OCI-LY3 (cell line): Measurements from ENCODE around the gene ZNF92.
"Not testable (repeated sequence)": the region's sequence is repeated elsewhere in the genome, so short reads cannot be mapped to it uniquely, and the experiment has no call there.

Source experiments
- H2AFZ ChIP-seq: fragments of 200-600, 300-600 bp; shearing (Covaris generic); 2 replicates; pipeline ENCODE4 v1.6.0; 2014; ENCODE audit warnings: antibody characterized with exemption, low read depth, low read length
- H3K27ac ChIP-seq: fragments of 200-600, 300-600 bp; sonication (generic); 2 replicates; pipeline ENCODE4 v1.5.1; 2014; ENCODE audit warnings: mild to moderate bottlenecking, low read length, moderate library complexity, mixed read lengths
- H3K27me3 ChIP-seq: fragments of 200-600, 300-600 bp; sonication (generic); 2 replicates; pipeline ENCODE4 v1.6.1; 2014; ENCODE audit warnings: low read depth, low read length, mixed read lengths
- H3K36me3 ChIP-seq: fragments of 200-600, 300-600 bp; sonication (generic); replicated peaks from 2 replicates; pipeline ENCODE3; 2014; ENCODE audit warnings: low read depth, low read length, mixed read lengths
- H3K4me1 ChIP-seq: fragments of 300-600, 200-600 bp; sonication (generic); 2 replicates; pipeline ENCODE4 v1.6.1; 2014; ENCODE audit warnings: low read length, mixed read lengths
- H3K4me2 ChIP-seq: fragments of 200-600, 300-600 bp; sonication (generic); 2 replicates; pipeline ENCODE4 v1.6.1; 2014; ENCODE audit warnings: low read length, mixed read lengths
- H3K4me3 ChIP-seq: fragments of 300-600, 200-600 bp; sonication (generic); 2 replicates; pipeline ENCODE4 v1.5.1; 2014; ENCODE audit warnings: antibody characterized with exemption, mild to moderate bottlenecking, low read length, moderate library complexity
- H3K79me2 ChIP-seq: fragments of 300-600, 200-600 bp; shearing (Covaris generic); 2 replicates; pipeline ENCODE4 v1.6.1; 2014; ENCODE audit warnings: mild to moderate bottlenecking, low read length, mixed read lengths
- H3K9ac ChIP-seq: fragments of 300-600, 200-600 bp; shearing (Covaris generic); 2 replicates; pipeline ENCODE4 v1.6.0; 2014; ENCODE audit warnings: mild to moderate bottlenecking, low read length, moderate library complexity
- H3K9me3 ChIP-seq: fragments of 200-600, 300-600 bp; shearing (Covaris generic); 2 replicates; pipeline ENCODE4 v1.6.1; 2014; ENCODE audit warnings: low read length, mixed read lengths; ENCODE audit not compliant: insufficient read depth
- H4K20me1 ChIP-seq: fragments of 200-600, 300-600 bp; sonication (generic); 2 replicates; pipeline ENCODE4 v1.6.1; 2016; ENCODE audit warnings: low read length, mixed read lengths; ENCODE audit not compliant: insufficient read depth
- CTCF ChIP-seq: fragments of 200-600, 300-600 bp; sonication (generic); IDR thresholded peaks from 2 replicates; pipeline ENCODE4 v1.5.1; 2014; ENCODE audit warnings: antibody characterized with exemption, low read length, low read depth
- EZH2phosphoT487 ChIP-seq: fragments of 200-600 bp; shearing (Covaris generic); IDR thresholded peaks from 2 replicates; pipeline ENCODE4 v1.6.1; 2018; ENCODE audit warnings: antibody characterized with exemption, mixed run types, low read depth

Gene ZNF92

GRCh38 chr7:65387891-65388290, 14.2 kb downstream of the ZNF92 start:
- H3K4me3 ChIP-seq: no peak overlapping the region
- H4K20me1 ChIP-seq: peaks cover 60% of the 10 kb centered on the region
- peak overlapping the region; percentile 18; the same call in 1 of the 2 replicates for H3K4me2 ChIP-seq
- peaks cover 13% of the 10 kb centered on the region for H3K4me1 ChIP-seq
- H3K9me3 ChIP-seq: no peaks in the 10 kb centered on the region
- H3K79me2 ChIP-seq: peaks cover 91% of the 10 kb centered on the region
- H3K36me3 ChIP-seq: peaks cover 49% of the 10 kb centered on the region
- H3K9ac ChIP-seq: no peak overlapping the region
- no peaks in the 10 kb centered on the region for H3K27me3 ChIP-seq
- TF ChIP-seq CTCF: no peak
- TF ChIP-seq EZH2phosphoT487: no peak
- no peak overlapping the region for H2AFZ ChIP-seq
- no peak overlapping the region for H3K27ac ChIP-seq

- Histone ChIP-seq H3K9ac (no peak overlapping the region), H3K36me3 (peaks cover 54% of the 10 kb centered on the region), H4K20me1 (peaks cover 36% of the 10 kb centered on the region), H3K4me2 (no peak overlapping the region), H3K4me1 (peaks cover 13% of the 10 kb centered on the region), H3K9me3 (0 out of 2 replicates have a peak, but pooled peaks cover 3% of the 10 kb centered on the region), H3K79me2 (peaks cover 91% of the 10 kb centered on the region), H2AFZ (no peak overlapping the region), H3K27ac (no peak overlapping the region), H3K27me3 (no peaks in the 10 kb centered on the region), H3K4me3 (no peak overlapping the region)
- TF ChIP-seq CTCF: no peak
- no peak for TF ChIP-seq EZH2phosphoT487
These were observed 16.9 kb downstream of the ZNF92 start for GRCh38 chr7:65390588-65390987.

- Histone ChIP-seq H3K4me1 (no peaks in the 10 kb centered on the region), H3K27me3 (no peaks in the 10 kb centered on the region), H2AFZ (no peak overlapping the region), H3K4me2 (no peak overlapping the region), H3K4me3 (no peak overlapping the region), H3K9ac (no peak overlapping the region), H3K36me3 (peaks cover 76% of the 10 kb centered on the region), H3K79me2 (peaks cover 48% of the 10 kb centered on the region), H4K20me1 (0 out of 2 replicates have a peak, but pooled peaks cover 7% of the 10 kb centered on the region), H3K27ac (no peak overlapping the region), H3K9me3 (peaks cover 9% of the 10 kb centered on the region; the same call in 1 of the 2 replicates)
- TF ChIP-seq CTCF: no peak
- no peak for TF ChIP-seq EZH2phosphoT487
These were observed 24.1 kb downstream of the ZNF92 start for GRCh38 chr7:65397730-65398142.

GRCh38 chr7:65398671-65399070, 25.0 kb downstream of the ZNF92 start:
- H3K9me3 ChIP-seq, H3K27ac ChIP-seq, H3K4me3 ChIP-seq, H3K4me1 ChIP-seq, H2AFZ ChIP-seq, H3K4me2 ChIP-seq, H3K9ac ChIP-seq, H3K27me3 ChIP-seq, H4K20me1 ChIP-seq: not testable (repeated sequence)
- Histone ChIP-seq H3K79me2 (peaks cover 38% of the 10 kb centered on the region), H3K36me3 (peaks cover 77% of the 10 kb centered on the region)

GRCh38 chr7:65399101-65399500, 25.4 kb downstream of the ZNF92 start:
- not testable (repeated sequence) for H3K4me2 ChIP-seq, H3K4me3 ChIP-seq, H3K9ac ChIP-seq, H2AFZ ChIP-seq, H4K20me1 ChIP-seq, H3K27me3 ChIP-seq, H3K27ac ChIP-seq, H3K4me1 ChIP-seq
- Histone ChIP-seq H3K79me2 (peaks cover 34% of the 10 kb centered on the region), H3K9me3 (peaks cover 12% of the 10 kb centered on the region), H3K36me3 (peaks cover 74% of the 10 kb centered on the region)
